Renal cortex interstitium (tissue), 11 donors: ENCODE results near the gene PSMG3. TPM values are rescaled to one million over a fixed set of nuclear protein-coding genes. Genes with fewer than 3 reads are reported as not detected.
A peak's percentile ranks its signal among the peaks of the same experiment; 100 is the strongest.

Source experiments
- DNase-seq, 11 donors: peaks; one replicate each; pipeline ENCODE4 v3.0.0-alpha.2; 2013; ENCODE audit warnings: low read depth in 9 of 11, low spot score in 4 of 11; ENCODE audit errors: extremely low read depth in 1 of 11
- polyA plus RNA-seq, 3 donors: library from polyadenylated mRNA; unstranded; fragments of 120-200 nt; gene quantifications; one replicate each; pipeline ENCODE4 v1.2.1, GENCODE V29; 2013; ENCODE audit not compliant: insufficient read length in 3 of 3

PSMG3 gene
- polyA plus RNA-seq, 3 donors: 28.7 to 37.8 (median 30.4) TPM

- DNase-seq: no peak
Measured at GRCh38 chr7:1566687-1567048, 3.2 kb downstream of the PSMG3 start.

- DNase-seq: no peak
Measured at GRCh38 chr7:1564603-1565022, 5.2 kb downstream of the PSMG3 start.

- DNase-seq: no peak
Measured at GRCh38 chr7:1563981-1564602, 5.7 kb downstream of the PSMG3 start.

GRCh38 chr7:1562597-1563051 lies 7.2 kb downstream of the PSMG3 start:
- DNase-seq: no peak

- DNase-seq: no peak
Measured at GRCh38 chr7:1562116-1562515, 7.7 kb downstream of the PSMG3 start.

- no peak for DNase-seq
Measured at GRCh38 chr7:1561036-1561940, 8.5 kb downstream of the PSMG3 start.

GRCh38 chr7:1560620-1561031 lies 9.2 kb downstream of the PSMG3 start:
- no peak for DNase-seq

GRCh38 chr7:1559626-1560590 lies 9.9 kb downstream of the PSMG3 start:
- no peak for DNase-seq

- no peak for DNase-seq
Measured at GRCh38 chr7:1558841-1559625, 10.8 kb downstream of the PSMG3 start.

- DNase-seq: no peak
Measured at GRCh38 chr7:1558181-1558811, 11.5 kb downstream of the PSMG3 start.

GRCh38 chr7:1557771-1558170 lies 12.1 kb downstream of the PSMG3 start:
- DNase-seq: no peak

- DNase-seq: no peak
Measured at GRCh38 chr7:1557006-1557405, 12.8 kb downstream of the PSMG3 start.

- DNase-seq: no peak
Measured at GRCh38 chr7:1555813-1556543, 13.9 kb downstream of the PSMG3 start, which contains the start of gene TMEM184A. TSS of gene TMEM184A (minus strand) at chr7:1556205. CDS start at chr7:1555484, 721 bp downstream.

GRCh38 chr7:1555046-1555812 lies 14.6 kb downstream of the PSMG3 start:
- DNase-seq: peak in 4 of 11 donors; percentile 75 to 85 (median 79)

GRCh38 chr7:1554333-1555045 lies 15.3 kb downstream of the PSMG3 start:
- no peak for DNase-seq
